ENCODE measurements around the gene ADAMTS14. TPM values are rescaled to one million over a fixed set of nuclear protein-coding genes. Genes with fewer than 3 reads are reported as not detected.

The ADAMTS14 gene
- total RNA-seq, 2 experiments from 2014 or later = not detected

DNA sequence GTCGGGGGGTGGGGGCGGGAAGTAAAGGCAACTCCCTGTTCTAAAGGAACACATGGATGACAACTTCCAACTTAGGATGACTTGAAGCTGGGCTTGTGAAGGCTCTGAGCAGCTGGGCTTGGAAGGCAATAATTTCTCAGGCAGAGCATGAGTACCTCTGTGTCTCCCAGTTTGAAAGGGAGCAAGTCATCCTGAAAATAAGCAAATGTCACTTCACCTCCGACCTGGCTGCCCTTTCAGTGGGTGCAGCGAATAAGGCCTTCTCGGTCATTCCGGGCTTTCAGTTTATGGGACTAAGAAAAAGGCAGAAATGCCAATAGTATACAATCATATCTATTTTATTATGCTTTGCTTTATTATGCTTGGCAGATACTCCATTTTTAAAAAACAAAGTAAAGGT is 15.3 kb upstream of the ADAMTS14 start:
- TF ChIP-seq CTCF (IDR thresholded peaks at IDR 0.05) = no peak
- peaks cover 4% of the 10 kb centered on the region for H3K36me3 Mint-ChIP-seq (ENCODE audit: low read depth)
- Histone ChIP-seq H3K4me3 (ENCODE audit: low read length) (no peak overlapping the region), H3K27me3 (ENCODE audit: control insufficient read depth in 1 of 2, insufficient read depth in 2 of 2, low read length in 2 of 2) (peaks cover 3 to 6% of the 10 kb centered on the region in 2 experiments), H3K9me3 (ENCODE audit: control insufficient read depth in 1 of 2, insufficient read depth in 1 of 2, low read length in 2 of 2) (peaks cover 1 to 9% of the 10 kb centered on the region in 2 experiments), H3K36me3 (ENCODE audit: insufficient read depth, low read length) (no peaks in the 10 kb centered on the region), H3K4me1 (ENCODE audit: insufficient read depth, low read length) (no peaks in the 10 kb centered on the region), H3K27ac (ENCODE audit: low read depth in 1 of 2, low read length in 2 of 2) (no peak overlapping the region)
- H3K27ac Mint-ChIP-seq = no peak overlapping the region
- DNase-seq (no peak), ATAC-seq (ENCODE audit: poor library complexity) (no peak)
- POLR2A ChIA-PET = no interaction called here
- H3K9me3 Mint-ChIP-seq = peaks cover 4% of the 10 kb centered on the region
- CTCF ChIA-PET = no interaction called here
- intact Hi-C loops (cut with DNase I, micrococcal nuclease) = no loop called here
- peaks cover 6% of the 10 kb centered on the region for H3K27me3 Mint-ChIP-seq
- no peak overlapping the region for H3K4me3 Mint-ChIP-seq
- no peaks in the 10 kb centered on the region for H3K4me1 Mint-ChIP-seq (ENCODE audit: low read depth)

DNA sequence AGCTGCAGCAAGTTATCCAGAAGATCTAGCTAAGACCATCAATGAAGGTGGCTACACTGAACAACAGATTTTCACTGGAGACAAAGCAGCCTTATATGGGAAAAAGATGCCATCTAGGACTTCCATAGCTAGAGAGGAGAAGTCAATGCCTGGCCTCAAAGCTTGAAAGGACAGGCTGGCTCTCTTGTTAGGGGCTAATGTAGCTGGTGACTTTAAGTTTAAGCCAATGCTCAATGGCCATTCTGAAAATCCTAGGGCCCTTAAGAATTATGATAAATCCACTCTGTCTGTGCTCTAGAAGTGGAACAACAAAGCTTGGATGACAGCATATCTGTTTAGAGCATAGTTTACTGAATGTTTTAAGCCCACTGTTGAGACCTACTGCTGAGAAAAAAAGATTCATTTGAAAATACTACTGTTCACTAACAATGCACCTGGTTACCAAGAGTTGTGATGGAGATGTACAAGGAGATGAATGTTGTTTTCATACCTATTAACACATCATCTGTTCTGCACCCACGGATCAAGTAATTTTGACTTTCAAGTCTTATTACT is 13.6 kb upstream of the ADAMTS14 start:
- CTCF ChIA-PET = no interaction called here

GRCh38 chr10:70659306-70659705 is 13.0 kb upstream of the ADAMTS14 start:
- H3K27ac ChIP-seq (ENCODE audit: low read depth in 1 of 2, low read length in 2 of 2) = no peak overlapping the region
- DNase-seq (no peak), ATAC-seq (ENCODE audit: poor library complexity) (no peak)
- H3K4me3 Mint-ChIP-seq = no peak overlapping the region
- peaks cover 4% of the 10 kb centered on the region for H3K9me3 Mint-ChIP-seq
- H3K27ac Mint-ChIP-seq = no peak overlapping the region
- ChIA-PET POLR2A (no interaction called here), CTCF (no interaction called here)
- no peak overlapping the region for H3K4me3 ChIP-seq (ENCODE audit: low read length)
- peaks cover 13% of the 10 kb centered on the region for H3K27me3 Mint-ChIP-seq
- no peaks in the 10 kb centered on the region for H3K36me3 ChIP-seq (ENCODE audit: insufficient read depth, low read length)
- no peak for TF ChIP-seq CTCF (IDR thresholded peaks at IDR 0.05)
- intact Hi-C loops (cut with DNase I, micrococcal nuclease) = no loop called here
- H3K4me1 ChIP-seq (ENCODE audit: insufficient read depth, low read length) = no peaks in the 10 kb centered on the region
- peaks cover 0 to 4% of the 10 kb centered on the region in 2 experiments for H3K9me3 ChIP-seq (ENCODE audit: control insufficient read depth in 1 of 2, insufficient read depth in 1 of 2, low read length in 2 of 2)
- H3K27me3 ChIP-seq (ENCODE audit: control insufficient read depth in 1 of 2, insufficient read depth in 2 of 2, low read length in 2 of 2) = peaks cover 3 to 6% of the 10 kb centered on the region in 2 experiments
- H3K36me3 Mint-ChIP-seq (ENCODE audit: low read depth) = no peaks in the 10 kb centered on the region
- H3K4me1 Mint-ChIP-seq (ENCODE audit: low read depth) = no peaks in the 10 kb centered on the region

More for the DNA sequence above, 13.6 kb upstream of the ADAMTS14 start:
- H3K27ac ChIP-seq (ENCODE audit: low read depth in 1 of 2, low read length in 2 of 2) = no peak overlapping the region
- H3K27me3 Mint-ChIP-seq = peaks cover 13% of the 10 kb centered on the region
- DNase-seq (no peak), ATAC-seq (ENCODE audit: poor library complexity) (no peak)
- no peaks in the 10 kb centered on the region for H3K36me3 Mint-ChIP-seq (ENCODE audit: low read depth)
- H3K36me3 ChIP-seq (ENCODE audit: insufficient read depth, low read length) = no peaks in the 10 kb centered on the region
- H3K4me3 Mint-ChIP-seq = no peak overlapping the region
- peaks cover 3 to 6% of the 10 kb centered on the region in 2 experiments for H3K27me3 ChIP-seq (ENCODE audit: control insufficient read depth in 1 of 2, insufficient read depth in 2 of 2, low read length in 2 of 2)
- no peaks in the 10 kb centered on the region for H3K4me1 Mint-ChIP-seq (ENCODE audit: low read depth)
- H3K9me3 ChIP-seq (ENCODE audit: control insufficient read depth in 1 of 2, insufficient read depth in 1 of 2, low read length in 2 of 2) = peaks cover 0 to 4% of the 10 kb centered on the region in 2 experiments
- POLR2A ChIA-PET = no interaction called here
- no peak for TF ChIP-seq CTCF (IDR thresholded peaks at IDR 0.05)
- H3K27ac Mint-ChIP-seq = no peak overlapping the region
- no peak overlapping the region for H3K4me3 ChIP-seq (ENCODE audit: low read length)
- H3K9me3 Mint-ChIP-seq = peaks cover 4% of the 10 kb centered on the region
- intact Hi-C loops (cut with DNase I, micrococcal nuclease) = no loop called here
- no peaks in the 10 kb centered on the region for H3K4me1 ChIP-seq (ENCODE audit: insufficient read depth, low read length)
